Measurements from ENCODE around the gene CCDC91. TPM values are rescaled to one million over a fixed set of nuclear protein-coding genes. Genes with fewer than 3 reads are reported as not detected.
"Not testable (repeated sequence)": the region's sequence is repeated elsewhere in the genome, so short reads cannot be mapped to it uniquely, and the experiment has no call there.

Gene CCDC91
- total and polyA plus RNA-seq, 2 of the 4 experiments (the other 2 are of a cell fraction), result 8.6 to 14.7 TPM

GRCh38 chr12:28378736-28379135 lies 188.5 kb downstream of the CCDC91 start:
- Histone ChIP-seq H3K4me3 (ENCODE audit: insufficient read depth, low read depth, low read length) (no peak overlapping the region), H3K9me3 (ENCODE audit: control insufficient read depth, insufficient read depth, low read length) (no peaks in the 10 kb centered on the region), H2BK15ac (ENCODE audit: low read depth, low read length) (no peak overlapping the region), H4K8ac (ENCODE audit: low read depth in 2 of 2, low read length in 2 of 2) (no peak overlapping the region), H3K27me3 (ENCODE audit: control insufficient read depth, insufficient read depth, low read length) (no peaks in the 10 kb centered on the region), H3K9ac (ENCODE audit: low read depth, low read length) (no peak overlapping the region), H4K20me1 (ENCODE audit: insufficient read depth, low read length) (no peaks in the 10 kb centered on the region), H3K18ac (ENCODE audit: low read depth, low read length) (no peak overlapping the region), H3K36me3 (ENCODE audit: control insufficient read depth, insufficient read depth, low read length) (no peaks in the 10 kb centered on the region), H3K79me1 (ENCODE audit: low read depth in 1 of 2, low read length in 2 of 2) (no peaks in the 10 kb centered on the region), H2BK120ac (ENCODE audit: low read depth, low read length) (no peak overlapping the region), H3K4me2 (ENCODE audit: low read depth, low read length) (no peak overlapping the region), H3K4me1 (ENCODE audit: control insufficient read depth, insufficient read depth, low read length) (no peaks in the 10 kb centered on the region), H3K23ac (ENCODE audit: low read depth, low read length) (no peak overlapping the region), H2AK5ac (ENCODE audit: low read depth, low read length) (no peak overlapping the region), H3K27ac (ENCODE audit: insufficient read depth, low read length) (no peak overlapping the region), H4K5ac (ENCODE audit: low read depth, low read length) (no peak overlapping the region), H2AK9ac (replicated peaks; ENCODE audit: low read depth, low read length, poor library complexity) (no peak overlapping the region), H3K4ac (ENCODE audit: low read depth, low read length) (no peak overlapping the region), H3K56ac (ENCODE audit: extremely low read depth, insufficient read depth, low read length) (no peak overlapping the region), H3K14ac (replicated peaks; ENCODE audit: low read depth, low read length) (no peak overlapping the region), H4K91ac (ENCODE audit: insufficient read depth, low read depth, low read length) (no peak overlapping the region), H3K9me1 (ENCODE audit: insufficient read depth, low read length) (no peaks in the 10 kb centered on the region), H2BK20ac (ENCODE audit: low read depth, low read length) (no peak overlapping the region), H2AFZ (replicated peaks; ENCODE audit: low read length, poor library complexity) (no peak overlapping the region), H2BK5ac (ENCODE audit: low read depth, low read length, poor library complexity, severe bottlenecking) (no peak overlapping the region)
- intact Hi-C loops (cut with micrococcal nuclease), result no loop called here
- ATAC-seq (ENCODE audit: low read depth) (no peak), DNase-seq (peak; percentile 57)
- dilution Hi-C loops (cut with HindIII; ENCODE audit: low sequenced_read_pairs, unreplicated experiment), result no loop called here
- ChIA-PET CTCF (no interaction called here), POLR2A (ENCODE audit: unreplicated experiment) (no interaction called here)
- BruUV-seq (replicated peaks), result no TSS peak
- in situ Hi-C loops (cut with MboI; ENCODE audit: low sequenced_read_pairs), result no loop called here
- no peak for TF ChIP-seq FOS (IDR thresholded peaks at IDR 0.05; ENCODE audit: low read depth, low read length)

GRCh38 chr12:28379779-28380178 lies 189.5 kb downstream of the CCDC91 start:
- H3K4me2 ChIP-seq (ENCODE audit: low read depth, low read length); H4K20me1 ChIP-seq (ENCODE audit: insufficient read depth, low read length); in situ Hi-C loops (cut with MboI; ENCODE audit: low sequenced_read_pairs); H2AK5ac ChIP-seq (ENCODE audit: low read depth, low read length); ATAC-seq (ENCODE audit: low read depth); POLR2A ChIA-PET (ENCODE audit: unreplicated experiment); H3K9ac ChIP-seq (ENCODE audit: low read depth, low read length); H2BK5ac ChIP-seq (ENCODE audit: low read depth, low read length, poor library complexity, severe bottlenecking); H4K5ac ChIP-seq (ENCODE audit: low read depth, low read length); H3K4ac ChIP-seq (ENCODE audit: low read depth, low read length); H3K56ac ChIP-seq (ENCODE audit: extremely low read depth, insufficient read depth, low read length); DNase-seq; H3K9me3 ChIP-seq (ENCODE audit: control insufficient read depth, insufficient read depth, low read length); H3K27me3 ChIP-seq (ENCODE audit: control insufficient read depth, insufficient read depth, low read length); H2AFZ ChIP-seq (replicated peaks; ENCODE audit: low read length, poor library complexity); H4K8ac ChIP-seq (ENCODE audit: low read depth in 2 of 2, low read length in 2 of 2); H2BK120ac ChIP-seq (ENCODE audit: low read depth, low read length); H4K91ac ChIP-seq (ENCODE audit: insufficient read depth, low read depth, low read length); H2AK9ac ChIP-seq (replicated peaks; ENCODE audit: low read depth, low read length, poor library complexity); H3K4me1 ChIP-seq (ENCODE audit: control insufficient read depth, insufficient read depth, low read length); H3K36me3 ChIP-seq (ENCODE audit: control insufficient read depth, insufficient read depth, low read length); H3K23ac ChIP-seq (ENCODE audit: low read depth, low read length); H3K79me1 ChIP-seq (ENCODE audit: low read depth in 1 of 2, low read length in 2 of 2); H3K9me1 ChIP-seq (ENCODE audit: insufficient read depth, low read length); BruUV-seq (replicated peaks); H3K14ac ChIP-seq (replicated peaks; ENCODE audit: low read depth, low read length); H3K18ac ChIP-seq (ENCODE audit: low read depth, low read length); dilution Hi-C loops (cut with HindIII; ENCODE audit: low sequenced_read_pairs, unreplicated experiment); H3K4me3 ChIP-seq (ENCODE audit: insufficient read depth, low read depth, low read length); CTCF ChIA-PET; H3K27ac ChIP-seq (ENCODE audit: insufficient read depth, low read length); H2BK20ac ChIP-seq (ENCODE audit: low read depth, low read length); H2BK15ac ChIP-seq (ENCODE audit: low read depth, low read length): not testable (repeated sequence)
- intact Hi-C loops (cut with micrococcal nuclease), result loop anchor here (5.0 kb wide), 1 partner anchor 47 kb away; no protein-coding TSS in a partner anchor
- WGBS, 2 experiments (ENCODE audit: extremely low coverage in 2 of 2, insufficient read length in 1 of 2), result no CpG with 5 or more reads among the region's 3 CpGs

Data from IMR-90 (cell line).